Activated CD4-positive, alpha-beta T cell treated with anti-CD3 and anti-CD28 coated beads, Interleukin-2, amount 50 U/mL, for 1 hour (primary cell): ENCODE data around the gene PYGB.
"Not testable (repeated sequence)": the region's sequence is repeated elsewhere in the genome, so short reads cannot be mapped to it uniquely, and the experiment has no call there.

Source experiments
- DNase-seq: peaks from one replicate; pipeline ENCODE4 v3.0.0-alpha.2; 2020

PYGB gene

DNA sequence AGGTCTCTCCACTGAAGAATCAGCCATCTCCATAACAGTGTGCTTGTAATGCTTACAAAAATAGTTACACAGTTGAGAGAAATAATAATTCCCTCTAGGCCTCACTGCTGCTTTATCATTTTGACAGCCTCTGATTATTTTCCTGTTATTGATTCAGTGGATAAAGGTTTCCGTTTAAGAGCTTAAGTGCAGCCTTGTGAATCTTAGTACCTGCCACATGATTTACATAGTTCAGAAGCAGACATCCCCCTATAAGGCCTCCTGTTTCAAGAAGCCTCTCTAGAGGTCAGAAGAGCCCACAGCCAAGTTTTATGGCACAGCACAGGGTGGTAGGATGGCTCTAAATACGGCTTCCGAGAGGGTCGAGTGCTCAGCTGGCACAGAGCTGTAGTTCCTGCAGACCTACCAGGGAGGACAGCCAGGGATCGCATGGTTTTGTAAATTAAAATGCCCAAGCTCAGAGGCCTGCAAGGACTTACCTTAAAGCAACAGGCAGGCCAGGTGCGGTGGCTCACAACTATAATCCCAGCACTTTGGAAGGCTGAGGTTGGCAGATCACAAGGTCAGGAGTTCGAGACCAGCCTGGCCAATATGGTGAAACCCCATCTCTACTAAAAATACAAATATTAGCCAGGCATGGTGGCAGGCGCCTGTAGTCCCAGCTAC lies 17.6 kb upstream of the PYGB start:
- no peak for DNase-seq

- no peak for DNase-seq
Observed at GRCh38 chr20:25233016-25233772, 14.7 kb upstream of the PYGB start.

DNA sequence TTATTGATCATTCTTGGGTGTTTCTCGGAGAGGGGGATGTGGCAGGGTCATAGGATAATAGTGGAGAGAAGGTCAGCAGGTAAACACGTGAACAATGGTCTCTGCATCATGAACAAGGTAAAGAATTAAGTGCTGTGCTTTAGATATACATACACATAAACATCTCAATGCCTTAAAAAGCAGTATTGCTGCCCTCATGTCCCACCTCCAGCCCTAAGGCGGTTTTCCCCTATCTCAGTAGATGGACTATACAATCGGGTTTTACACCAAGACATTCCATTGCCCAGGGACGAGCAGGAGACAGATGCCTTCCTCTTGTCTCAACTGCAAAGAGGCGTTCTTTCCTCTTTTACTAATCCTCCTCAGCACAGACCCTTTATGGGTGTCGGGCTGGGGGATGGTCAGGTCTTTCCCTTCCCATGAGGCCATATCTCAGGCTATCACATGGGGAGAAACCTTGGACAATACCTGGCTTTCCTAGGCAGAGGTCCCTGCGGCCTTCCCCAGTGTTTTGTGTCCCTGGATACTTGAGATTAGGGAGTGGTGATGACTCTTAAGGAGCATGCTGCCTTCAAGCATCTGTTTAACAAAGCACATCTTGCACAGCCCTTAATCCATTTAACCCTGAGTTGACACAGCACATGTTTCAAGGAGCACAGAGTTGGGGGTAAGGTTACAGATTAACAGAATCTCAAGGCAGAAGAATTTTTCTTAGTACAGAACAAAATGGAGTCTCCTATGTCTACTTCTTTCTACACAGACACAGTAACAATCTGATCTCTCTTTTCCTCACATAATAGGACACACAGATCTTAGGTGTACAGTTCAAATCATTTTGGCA lies 13.7 kb upstream of the PYGB start:
- not testable (repeated sequence) for DNase-seq

DNA sequence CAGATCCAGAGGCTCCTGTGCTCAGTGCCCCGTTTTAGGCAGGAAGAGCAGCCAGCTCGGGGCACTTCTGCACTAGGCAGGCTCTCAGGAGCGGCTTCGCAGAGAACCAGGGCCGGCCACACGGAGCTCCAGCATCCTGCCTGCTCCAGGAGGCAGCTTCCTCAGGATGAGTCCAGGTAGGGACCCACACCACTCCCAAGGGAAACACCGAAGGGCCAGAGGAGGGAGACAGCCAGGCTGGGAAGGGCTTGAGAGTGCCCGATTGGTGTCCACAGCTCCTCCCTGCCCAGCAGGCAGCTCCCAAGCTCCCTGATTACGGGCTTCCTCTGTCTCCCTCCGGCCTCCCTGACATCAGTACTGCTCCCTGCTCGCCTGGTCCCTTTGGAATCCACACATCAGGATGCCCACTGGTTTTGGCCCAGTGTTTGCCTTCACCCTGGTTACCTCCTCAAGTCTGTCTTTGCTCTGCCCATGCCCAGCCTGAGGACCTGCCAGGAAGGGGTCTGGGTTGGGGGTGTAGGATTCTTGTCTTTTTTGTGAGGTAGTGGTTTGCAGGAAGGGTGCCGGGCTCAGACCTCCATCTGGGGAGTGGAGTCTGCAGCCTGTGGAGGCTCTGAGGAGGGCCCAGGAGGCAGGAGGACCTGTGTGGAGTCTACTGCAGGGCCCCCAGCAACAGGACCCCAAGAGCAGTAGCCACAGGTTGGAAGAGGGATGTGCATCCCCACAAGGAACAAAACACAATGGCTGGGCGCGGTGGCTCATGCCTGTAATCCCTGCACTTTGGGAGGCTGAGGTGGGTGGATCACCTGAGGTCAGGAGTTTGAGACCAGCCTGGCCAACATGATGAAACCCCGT lies 11.2 kb upstream of the PYGB start:
- no peak for DNase-seq

GRCh38 chr20:25237610-25238318 lies 10.1 kb upstream of the PYGB start:
- DNase-seq: no peak

DNA sequence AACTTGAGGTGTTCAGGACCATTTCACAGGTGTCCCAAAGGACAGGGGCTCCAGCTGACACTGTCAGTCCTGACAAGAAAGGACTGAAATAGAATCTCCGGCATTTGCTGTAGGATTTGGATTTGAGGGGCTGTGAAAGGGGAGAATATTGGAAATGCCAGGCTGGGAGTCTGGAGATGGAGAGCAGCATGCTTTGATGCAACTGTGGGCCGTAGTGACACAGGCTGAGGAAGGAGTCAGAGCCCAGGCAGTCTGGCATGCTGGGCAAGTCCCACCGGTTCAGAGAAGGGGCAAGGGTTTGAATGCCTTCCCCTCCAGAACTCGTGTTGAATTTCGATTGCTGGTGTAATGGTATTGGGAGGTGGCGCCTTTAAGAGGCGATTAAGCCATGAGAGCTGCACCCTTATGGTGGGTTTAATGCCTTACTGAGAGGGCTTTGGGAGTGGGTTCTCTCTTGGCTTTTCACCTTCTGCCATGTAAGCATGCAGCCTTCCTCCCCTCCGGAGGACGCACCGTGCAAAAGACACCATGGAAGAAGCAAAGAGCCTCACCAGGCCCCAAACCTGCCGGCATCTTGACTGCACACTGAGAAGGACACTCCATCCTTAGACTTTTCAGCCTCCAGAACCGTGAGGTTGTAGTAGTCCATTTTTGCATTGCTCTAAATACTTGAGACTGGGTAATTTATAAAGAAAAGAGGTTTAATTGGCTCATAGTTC lies 9.4 kb upstream of the PYGB start:
- no peak for DNase-seq

GRCh38 chr20:25239387-25240370 lies 8.2 kb upstream of the PYGB start:
- no peak for DNase-seq

DNA sequence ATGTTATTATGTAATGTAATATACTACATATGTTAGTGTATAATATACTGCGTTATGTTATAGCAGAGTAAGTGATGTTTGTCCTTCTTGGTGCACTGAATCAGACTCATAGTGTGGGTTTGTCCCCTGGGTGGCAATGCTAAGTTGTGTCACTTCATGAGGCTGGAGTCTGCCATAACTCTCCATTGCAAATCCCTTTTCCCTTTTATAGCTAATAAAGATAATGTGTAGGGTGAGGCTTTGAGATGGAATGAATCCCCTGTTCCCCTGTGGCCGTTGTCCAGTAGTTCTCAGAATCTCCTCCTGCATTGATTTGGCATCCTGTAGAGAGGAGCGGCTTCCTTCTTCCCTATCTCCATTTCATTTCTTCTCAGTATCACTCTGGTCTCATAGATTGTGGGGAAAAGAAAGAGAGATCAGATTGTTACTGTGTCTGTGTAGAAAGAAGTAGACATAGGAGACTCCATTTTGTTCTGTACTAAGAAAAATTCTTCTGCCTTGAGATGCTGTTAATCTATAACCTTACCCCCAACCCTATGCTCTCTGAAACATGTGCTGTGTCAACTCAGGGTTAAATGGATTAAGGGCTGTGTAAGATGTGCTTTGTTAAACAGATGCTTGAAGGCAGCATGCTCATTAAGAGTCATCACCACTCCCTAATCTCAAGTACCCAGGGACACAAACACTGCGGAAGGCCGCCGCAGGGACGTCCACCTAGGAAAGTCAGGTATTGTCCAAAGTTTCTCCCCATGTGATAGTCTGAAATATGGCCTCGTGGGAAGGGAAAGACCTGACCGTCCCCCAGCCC lies 6.8 kb upstream of the PYGB start:
- DNase-seq: not testable (repeated sequence)

DNA sequence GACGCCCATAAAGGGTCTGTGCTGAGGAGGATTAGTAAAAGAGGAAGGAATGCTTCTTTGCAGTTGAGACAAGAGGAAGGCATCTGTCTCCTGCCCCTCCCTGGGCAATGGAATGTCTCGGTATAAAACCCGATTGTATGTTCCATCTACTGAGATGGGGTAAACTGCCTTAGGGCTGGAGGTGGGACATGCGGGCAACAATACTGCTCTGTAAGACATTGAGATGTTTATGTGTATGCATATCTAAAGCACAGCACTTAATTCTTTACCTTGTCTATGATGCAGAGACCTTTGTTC lies 6.3 kb upstream of the PYGB start:
- not testable (repeated sequence) for DNase-seq

GRCh38 chr20:25242231-25242630 lies 5.7 kb upstream of the PYGB start:
- DNase-seq: no peak

GRCh38 chr20:25243416-25243979 lies 4.4 kb upstream of the PYGB start:
- DNase-seq: no peak

DNA sequence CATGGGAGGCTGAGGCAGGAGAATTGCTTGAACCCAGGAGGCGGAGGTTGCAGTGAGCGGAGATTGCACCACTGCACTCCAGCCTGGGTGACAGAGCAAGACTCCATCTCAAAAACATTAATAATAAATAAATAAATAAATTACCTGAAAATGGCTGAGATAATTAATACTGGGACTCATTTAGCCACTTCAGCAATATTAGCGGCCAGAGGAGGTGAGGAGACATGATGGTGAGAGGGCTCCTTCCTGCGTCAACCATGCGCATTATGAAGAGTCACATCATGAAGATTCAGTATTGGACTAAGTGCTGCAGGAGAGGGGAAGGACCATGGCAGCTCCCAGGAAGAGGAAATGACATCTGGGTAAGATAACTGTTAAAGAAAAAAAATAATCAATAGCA lies 2.9 kb upstream of the PYGB start:
- DNase-seq: no peak

GRCh38 chr20:25245461-25245860 lies 2.4 kb upstream of the PYGB start:
- no peak for DNase-seq

- DNase-seq: no peak
Observed at GRCh38 chr20:25246182-25246999, 1.5 kb upstream of the PYGB start.

GRCh38 chr20:25247000-25247517 lies 826 bp upstream of the PYGB start:
- DNase-seq: no peak

- peak; percentile 17 for DNase-seq
Observed at GRCh38 chr20:25247518-25247955, 348 bp upstream of the PYGB start.

DNA sequence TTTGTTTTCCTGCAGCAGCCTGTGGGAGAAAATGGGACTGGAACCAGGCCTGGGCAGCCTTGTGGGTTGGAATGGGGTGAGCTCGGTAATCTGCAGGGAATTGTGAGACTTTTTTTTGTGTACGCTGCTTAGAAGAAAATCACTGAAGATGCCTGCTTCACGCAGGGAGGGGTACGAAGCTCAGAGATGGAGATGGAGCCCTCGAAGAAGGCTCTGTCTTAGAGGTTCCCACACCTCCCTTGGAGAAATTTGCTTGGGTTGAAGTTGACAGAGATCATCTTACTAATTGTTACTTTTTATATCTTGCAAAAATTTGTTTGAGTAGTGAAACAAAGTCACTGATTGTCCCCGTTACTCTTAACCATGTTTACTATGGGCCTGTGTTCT lies 894 bp downstream of the PYGB start:
- DNase-seq: no peak
